GM21381 (cell line): ENCODE measurements around the gene SLC5A2.
"Not testable (repeated sequence)": the region's sequence is repeated elsewhere in the genome, so short reads cannot be mapped to it uniquely, and the experiment has no call there.

Experiments
- ATAC-seq: cut with Tn5 transposase; IDR thresholded peaks from one replicate; pipeline ENCODE4 v1.9.1; 2021; ENCODE audit warnings: mild to moderate bottlenecking, moderate library complexity; ENCODE audit not compliant: unreplicated experiment

The SLC5A2 gene

GRCh38 chr16:31523768-31524167 lies 40.8 kb downstream of the SLC5A2 start:
- ATAC-seq: not testable (repeated sequence)

- ATAC-seq: no peak
Measured at GRCh38 chr16:31525113-31525512, 42.2 kb downstream of the SLC5A2 start.

GRCh38 chr16:31527734-31528274 lies 44.9 kb downstream of the SLC5A2 start, which contains the start of gene AHSP:
Gene AHSP, plus strand, starts transcription at chr16:31527900. Its CDS starts 240 bp downstream, at chr16:31528140.
- no peak for ATAC-seq

- ATAC-seq: no peak
Measured at GRCh38 chr16:31528523-31529107, 45.7 kb downstream of the SLC5A2 start.

- no peak for ATAC-seq
Measured at GRCh38 chr16:31529108-31529936, 46.4 kb downstream of the SLC5A2 start.

- ATAC-seq: no peak
Measured at GRCh38 chr16:31529937-31530312, 47.0 kb downstream of the SLC5A2 start.

- no peak for ATAC-seq
Measured at GRCh38 chr16:31530405-31530804, 47.5 kb downstream of the SLC5A2 start.

- no peak for ATAC-seq
Measured at GRCh38 chr16:31531096-31531495, 48.2 kb downstream of the SLC5A2 start.

- ATAC-seq: no peak
Measured at GRCh38 chr16:31532120-31532519, 49.2 kb downstream of the SLC5A2 start.

GRCh38 chr16:31532896-31533295 lies 50.0 kb downstream of the SLC5A2 start:
- no peak for ATAC-seq

GRCh38 chr16:31535737-31536136 lies 52.8 kb downstream of the SLC5A2 start:
- no peak for ATAC-seq

- no peak for ATAC-seq
Measured at GRCh38 chr16:31536804-31537361, 54.0 kb downstream of the SLC5A2 start.

GRCh38 chr16:31537362-31538242 lies 54.7 kb downstream of the SLC5A2 start:
- no peak for ATAC-seq

- ATAC-seq: not testable (repeated sequence)
Measured at GRCh38 chr16:31538243-31538598, 55.3 kb downstream of the SLC5A2 start.

GRCh38 chr16:31539762-31540161 lies 56.8 kb downstream of the SLC5A2 start:
- ATAC-seq: not testable (repeated sequence)
